ENCODE results near the gene GDF11. TPM values are rescaled to one million over a fixed set of nuclear protein-coding genes. Genes with fewer than 3 reads are reported as not detected.

Gene GDF11
- total RNA-seq, 6 experiments from 2014 or later: 15.8 to 25.9 (median 16.9) TPM

GRCh38 chr12:55727643-55728185, 15.2 kb upstream of the GDF11 start:
- Mint-ChIP-seq H3K36me3 (ENCODE audit: low read depth) (peaks cover 43% of the 10 kb centered on the region), H3K27me3 (ENCODE audit: insufficient read depth) (peaks cover 11% of the 10 kb centered on the region), H3K4me1 (ENCODE audit: low read depth) (peaks cover 62% of the 10 kb centered on the region), H3K27ac (peak overlapping the region; percentile 90), H3K4me3 (peak overlapping the region; percentile 93), H3K9me3 (no peaks in the 10 kb centered on the region)
- no peak for TF ChIP-seq CTCF (IDR thresholded peaks at IDR 0.05)
- DNase-seq: peak; percentile 66

GRCh38 chr12:55728186-55728938, 14.6 kb upstream of the GDF11 start:
- no peaks in the 10 kb centered on the region for H3K9me3 Mint-ChIP-seq
- peaks cover 11% of the 10 kb centered on the region for H3K27me3 Mint-ChIP-seq (ENCODE audit: insufficient read depth)
- H3K4me3 Mint-ChIP-seq: peak overlapping the region; percentile 93
- peaks cover 58% of the 10 kb centered on the region for H3K4me1 Mint-ChIP-seq (ENCODE audit: low read depth)
- H3K36me3 Mint-ChIP-seq (ENCODE audit: low read depth): peaks cover 39% of the 10 kb centered on the region
- TF ChIP-seq CTCF (IDR thresholded peaks at IDR 0.05): peak; percentile 20; the same call in 1 of the 2 replicates
- DNase-seq: peak; percentile 27
- H3K27ac Mint-ChIP-seq: peak overlapping the region; percentile 98

GRCh38 chr12:55728939-55729818, 13.7 kb upstream of the GDF11 start, which contains the start of gene CD63:
CD63 (minus strand) TSS chr12:55729009; CDS start chr12:55728341, 668 bp downstream.
- Mint-ChIP-seq H3K27ac (peak within 1 kb of the TSS; percentile 98), H3K4me3 (peak within 1 kb of the TSS; percentile 93), H3K9me3 (no peaks in the 10 kb centered on the region), H3K36me3 (ENCODE audit: low read depth) (peaks cover 33% of the 10 kb centered on the region), H3K4me1 (ENCODE audit: low read depth) (peaks cover 52% of the 10 kb centered on the region), H3K27me3 (ENCODE audit: insufficient read depth) (peaks cover 6% of the 10 kb centered on the region)
- DNase-seq: peak; percentile 90
- TF ChIP-seq CTCF (IDR thresholded peaks at IDR 0.05): no peak; the same call in none of the 2 replicates

- no peak for TF ChIP-seq CTCF (IDR thresholded peaks at IDR 0.05)
- Mint-ChIP-seq H3K27ac (peak overlapping the region; percentile 98), H3K27me3 (ENCODE audit: insufficient read depth) (peaks cover 6% of the 10 kb centered on the region), H3K4me1 (ENCODE audit: low read depth) (peaks cover 43% of the 10 kb centered on the region), H3K36me3 (ENCODE audit: low read depth) (peaks cover 25% of the 10 kb centered on the region), H3K4me3 (peak overlapping the region; percentile 93), H3K9me3 (no peaks in the 10 kb centered on the region)
- DNase-seq: peak; percentile 64
Measured at GRCh38 chr12:55729819-55730818, 12.8 kb upstream of the GDF11 start.

Data from HFFc6 (cell line).